Measurements from ENCODE around the gene RBBP8NL. TPM values are rescaled to one million over a fixed set of nuclear protein-coding genes. Genes with fewer than 3 reads are reported as not detected.
A peak's percentile ranks its signal among the peaks of the same experiment; 100 is the strongest.

Gene RBBP8NL
- total and polyA plus RNA-seq, 4 donors: under 0.01 to 0.14 TPM; not detected in 2

GRCh38 chr20:62363920-62364851 is 63.2 kb downstream of the RBBP8NL start:
- no peaks in the 10 kb centered on the region for H3K9me3 ChIP-seq (ENCODE audit: control insufficient read depth in 4 of 4, low read length in 3 of 4)
- 82% methylated on average over 22 of the region's 22 CpGs for WGBS
- no peak for DNase-seq (ENCODE audit: low spot score)
- peaks cover 0 to 2% (median 0%) of the 10 kb centered on the region in 4 donors for H3K36me3 ChIP-seq (ENCODE audit: control insufficient read depth in 4 of 4, insufficient read depth in 3 of 4, low read depth in 1 of 4, low read length in 3 of 4)
- H3K4me3 ChIP-seq (ENCODE audit: low read depth in 1 of 3, low read length in 3 of 3): no peak overlapping the region
- peaks cover 43 to 79% (median 56%) of the 10 kb centered on the region in 4 donors for H3K4me1 ChIP-seq (ENCODE audit: control insufficient read depth in 4 of 4, insufficient read depth in 4 of 4, low read length in 3 of 4)
- H3K9ac ChIP-seq (ENCODE audit: low read depth in 1 of 2, low read length in 2 of 2): no peak overlapping the region
- TF ChIP-seq CTCF (IDR thresholded peaks at IDR 0.05; ENCODE audit: low read depth, low read length, missing input control): no peak
- peak in 1 of 2 donors; percentile 19 for TF ChIP-seq JUND (IDR thresholded peaks at IDR 0.05)
- no peaks in the 10 kb centered on the region for H3K27me3 ChIP-seq (ENCODE audit: control insufficient read depth in 4 of 4, insufficient read depth in 4 of 4, low read length in 3 of 4)
- H3K27ac ChIP-seq (ENCODE audit: low read depth in 1 of 2, low read length in 2 of 2): peak overlapping the region; percentile 3 to 12

- no peak overlapping the region for H3K4me3 ChIP-seq (ENCODE audit: low read depth in 1 of 3, low read length in 3 of 3)
- WGBS: 86% methylated on average over 20 of the region's 20 CpGs
- no peak overlapping the region for H3K9ac ChIP-seq (ENCODE audit: low read depth in 1 of 2, low read length in 2 of 2)
- peaks cover 41 to 79% (median 57%) of the 10 kb centered on the region in 4 donors for H3K4me1 ChIP-seq (ENCODE audit: control insufficient read depth in 4 of 4, insufficient read depth in 4 of 4, low read length in 3 of 4)
- peaks cover 0 to 2% (median 0%) of the 10 kb centered on the region in 4 donors for H3K36me3 ChIP-seq (ENCODE audit: control insufficient read depth in 4 of 4, insufficient read depth in 3 of 4, low read depth in 1 of 4, low read length in 3 of 4)
- no peaks in the 10 kb centered on the region for H3K9me3 ChIP-seq (ENCODE audit: control insufficient read depth in 4 of 4, low read length in 3 of 4)
- TF ChIP-seq JUND (IDR thresholded peaks at IDR 0.05) (no peak), YY1 (IDR thresholded peaks at IDR 0.05) (no peak), SP1 (IDR thresholded peaks at IDR 0.05) (no peak), TAF1 (conservative IDR thresholded peaks at IDR 0.05) (no peak), RXRA (IDR thresholded peaks at IDR 0.05) (no peak), GABPA (IDR thresholded peaks at IDR 0.05 in 1 of 2, conservative IDR thresholded peaks at IDR 0.05 in 1 of 2) (no peak), FOXA2 (IDR thresholded peaks at IDR 0.05) (no peak), ATF3 (IDR thresholded peaks at IDR 0.05) (no peak), CTCF (IDR thresholded peaks at IDR 0.05; ENCODE audit: low read depth, low read length, missing input control) (no peak), HNF4G (IDR thresholded peaks at IDR 0.05) (no peak), RAD21 (IDR thresholded peaks at IDR 0.05) (no peak), EGR1 (IDR thresholded peaks at IDR 0.05; ENCODE audit: low read depth in 2 of 2) (no peak), FOXA1 (IDR thresholded peaks at IDR 0.05) (no peak), HNF4A (conservative IDR thresholded peaks at IDR 0.05) (no peak), REST (IDR thresholded peaks at IDR 0.05) (no peak)
- TF ChIP-seq, protein P1, sequence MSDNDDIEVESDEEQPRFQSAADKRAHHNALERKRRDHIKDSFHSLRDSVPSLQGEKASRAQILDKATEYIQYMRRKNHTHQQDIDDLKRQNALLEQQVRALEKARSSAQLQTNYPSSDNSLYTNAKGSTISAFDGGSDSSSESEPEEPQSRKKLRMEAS (IDR thresholded peaks at IDR 0.05): no peak
- TF ChIP-seq, protein P2, sequence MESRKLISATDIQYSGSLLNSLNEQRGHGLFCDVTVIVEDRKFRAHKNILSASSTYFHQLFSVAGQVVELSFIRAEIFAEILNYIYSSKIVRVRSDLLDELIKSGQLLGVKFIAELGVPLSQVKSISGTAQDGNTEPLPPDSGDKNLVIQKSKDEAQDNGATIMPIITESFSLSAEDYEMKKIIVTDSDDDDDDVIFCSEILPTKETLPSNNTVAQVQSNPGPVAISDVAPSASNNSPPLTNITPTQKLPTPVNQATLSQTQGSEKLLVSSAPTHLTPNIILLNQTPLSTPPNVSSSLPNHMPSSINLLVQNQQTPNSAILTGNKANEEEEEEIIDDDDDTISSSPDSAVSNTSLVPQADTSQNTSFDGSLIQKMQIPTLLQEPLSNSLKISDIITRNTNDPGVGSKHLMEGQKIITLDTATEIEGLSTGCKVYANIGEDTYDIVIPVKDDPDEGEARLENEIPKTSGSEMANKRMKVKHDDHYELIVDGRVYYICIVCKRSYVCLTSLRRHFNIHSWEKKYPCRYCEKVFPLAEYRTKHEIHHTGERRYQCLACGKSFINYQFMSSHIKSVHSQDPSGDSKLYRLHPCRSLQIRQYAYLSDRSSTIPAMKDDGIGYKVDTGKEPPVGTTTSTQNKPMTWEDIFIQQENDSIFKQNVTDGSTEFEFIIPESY (IDR thresholded peaks at IDR 0.05): no peak
- DNase-seq (ENCODE audit: low spot score): no peak
- H3K27ac ChIP-seq (ENCODE audit: low read depth in 1 of 2, low read length in 2 of 2): no peak overlapping the region
- no peaks in the 10 kb centered on the region for H3K27me3 ChIP-seq (ENCODE audit: control insufficient read depth in 4 of 4, insufficient read depth in 4 of 4, low read length in 3 of 4)
These were observed 64.1 kb downstream of the RBBP8NL start for GRCh38 chr20:62362991-62363919.
